Iris pigment epithelial cell (primary cell): Measurements from ENCODE around the gene SLC25A11.

Source experiments
- DNase-seq: peaks from one replicate; pipeline ENCODE4 v3.0.0-alpha.2; 2011; ENCODE audit warnings: low read depth

SLC25A11 gene

DNA sequence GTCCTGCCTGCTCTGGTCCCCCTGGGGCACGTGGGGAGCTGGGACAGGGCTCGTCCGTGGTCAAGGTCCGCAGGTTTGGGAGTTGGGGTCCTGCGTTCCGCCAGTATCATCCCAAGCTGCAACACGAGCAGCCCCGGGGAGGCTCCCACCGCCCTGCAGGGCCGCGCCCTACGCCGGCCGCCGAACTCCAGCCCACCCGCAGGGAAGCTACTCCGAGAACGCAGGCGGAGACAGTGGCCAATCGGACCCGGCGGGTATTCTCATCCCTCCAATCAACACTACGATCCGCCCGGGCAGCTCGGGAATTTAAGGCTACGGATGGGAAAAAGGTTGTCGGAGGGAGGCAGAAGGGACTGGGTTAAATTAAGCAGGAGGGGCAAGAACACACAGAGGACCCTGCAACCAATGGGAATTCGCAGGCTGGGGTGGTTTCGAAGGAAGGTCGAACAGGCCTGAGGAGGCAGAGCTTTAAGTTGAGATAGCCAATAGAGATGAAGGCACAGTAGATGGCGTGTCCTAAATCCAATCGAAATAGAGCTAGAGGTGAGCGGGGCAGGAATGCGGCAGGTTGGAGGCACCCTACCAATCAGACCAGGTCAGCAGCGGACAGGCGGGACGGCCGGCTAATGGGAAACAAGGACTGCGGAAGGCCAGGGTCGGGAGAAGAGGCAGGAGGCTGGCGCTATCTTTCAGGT is 27.1 kb upstream of the SLC25A11 start:
- peak; percentile 100 for DNase-seq

DNA sequence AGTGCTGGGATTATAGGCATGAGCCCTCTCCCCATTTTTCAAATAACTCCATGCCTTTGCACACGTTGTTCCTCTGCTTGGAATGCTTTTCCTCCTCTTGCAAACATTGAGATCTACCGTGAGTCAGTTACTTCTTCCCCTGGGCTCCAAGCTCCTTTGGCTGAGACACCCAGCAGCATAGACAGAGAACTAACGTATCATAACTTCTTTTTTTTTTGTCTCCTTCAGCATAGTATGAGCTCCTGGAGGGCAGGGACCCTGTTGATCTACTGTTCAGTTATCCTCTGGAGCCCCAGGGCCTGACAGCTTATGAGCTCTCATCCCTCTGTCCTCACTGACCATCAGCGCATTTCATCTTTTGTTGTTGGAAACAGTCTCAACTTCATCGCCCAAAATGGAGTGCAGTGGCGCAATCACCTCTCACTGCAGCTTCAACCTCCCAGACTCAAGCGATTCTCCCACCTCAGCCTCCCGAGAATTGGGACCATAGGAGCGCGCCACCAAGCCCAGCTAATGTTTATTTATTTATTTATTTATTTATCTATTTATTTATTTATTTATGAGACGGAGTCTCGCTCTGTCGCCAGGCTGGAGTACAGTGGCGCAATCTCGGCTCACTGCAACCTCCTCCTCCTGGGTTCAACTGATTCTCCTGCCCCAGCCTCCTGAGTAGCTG is 25.6 kb upstream of the SLC25A11 start:
- no peak for DNase-seq

DNA sequence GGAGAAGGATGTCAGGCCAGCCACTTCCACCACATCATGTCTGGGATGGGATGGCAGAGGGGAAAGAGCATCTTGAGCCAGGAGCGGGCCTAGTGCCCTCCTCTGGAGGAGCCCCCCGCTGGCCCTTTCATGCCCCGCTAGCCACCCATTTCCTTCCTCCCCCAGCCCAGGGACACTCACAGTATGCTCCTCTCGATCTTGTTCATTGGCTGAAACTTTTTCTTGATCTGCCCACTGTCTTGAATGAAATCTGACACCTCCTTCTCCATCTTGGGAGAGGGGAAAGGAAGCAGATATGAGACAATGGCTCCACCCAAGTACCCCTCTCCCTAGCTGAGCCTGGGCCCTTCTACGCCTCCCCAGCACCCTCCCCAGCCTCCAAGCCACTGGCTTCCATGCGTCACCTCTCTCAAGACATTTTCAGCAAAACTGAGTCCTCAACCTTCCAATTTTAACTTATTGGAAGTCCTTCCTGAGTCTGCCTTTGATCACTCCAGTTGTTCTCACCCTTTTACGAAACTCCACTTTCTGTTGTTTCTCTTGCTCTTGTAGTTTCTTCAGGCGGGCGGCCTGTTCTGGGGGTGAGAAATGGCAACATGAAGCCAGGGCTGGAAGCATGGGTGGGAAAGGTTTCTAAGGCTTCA is 20.6 kb upstream of the SLC25A11 start:
- no peak for DNase-seq

DNA sequence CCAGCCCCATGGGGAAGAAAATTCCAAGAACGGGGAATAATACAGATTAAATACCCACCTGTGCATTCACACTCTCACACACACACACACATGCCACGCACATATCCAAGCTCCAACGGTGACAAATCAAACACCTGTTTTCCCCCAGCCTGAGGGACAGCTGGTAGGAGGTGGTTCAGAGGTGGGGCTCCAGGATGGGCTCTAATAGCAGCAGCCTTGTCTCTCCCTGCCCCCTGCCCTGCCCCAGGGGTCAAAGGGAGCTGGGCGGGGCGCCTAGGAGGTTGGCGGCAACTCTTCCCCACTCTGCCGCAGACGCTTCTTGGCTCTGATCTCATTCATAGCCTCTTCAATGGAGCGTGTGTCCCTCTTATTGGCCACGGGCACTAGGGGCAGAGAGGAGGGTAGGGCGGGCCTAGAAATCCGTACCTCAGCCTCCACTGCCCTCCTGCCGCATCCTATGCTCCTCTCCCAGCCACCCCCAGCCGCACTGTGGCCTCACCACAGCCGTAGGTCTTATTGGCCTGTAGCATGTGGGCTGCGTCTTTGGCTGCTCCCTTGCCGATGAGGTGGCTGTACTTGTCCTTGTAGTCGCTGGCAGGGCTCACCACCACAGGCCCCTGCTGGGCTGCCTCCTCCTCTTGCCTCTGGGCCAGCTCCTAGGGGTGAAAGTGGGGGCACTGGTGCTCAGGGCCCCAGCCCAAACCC is 19.6 kb upstream of the SLC25A11 start:
- DNase-seq = no peak

DNA sequence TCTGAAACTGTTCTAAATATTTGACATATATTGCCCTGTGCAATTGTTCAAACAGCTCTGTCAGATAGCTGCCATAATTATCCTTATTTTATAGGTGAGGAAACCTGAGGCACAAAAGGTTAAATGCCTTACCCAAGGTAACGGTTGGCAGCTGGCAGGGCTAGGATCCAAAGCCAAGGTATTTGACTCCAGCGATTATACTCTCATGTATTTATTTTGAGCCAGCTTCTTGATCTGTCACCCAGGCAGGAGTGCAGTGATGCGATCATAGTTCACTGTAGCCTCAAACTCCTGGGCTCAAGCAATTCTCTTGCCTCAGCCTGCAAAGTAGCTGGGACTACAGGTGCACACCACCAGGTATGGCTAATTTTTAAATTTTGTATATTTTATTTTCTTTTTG is 18.3 kb upstream of the SLC25A11 start:
- no peak for DNase-seq

DNA sequence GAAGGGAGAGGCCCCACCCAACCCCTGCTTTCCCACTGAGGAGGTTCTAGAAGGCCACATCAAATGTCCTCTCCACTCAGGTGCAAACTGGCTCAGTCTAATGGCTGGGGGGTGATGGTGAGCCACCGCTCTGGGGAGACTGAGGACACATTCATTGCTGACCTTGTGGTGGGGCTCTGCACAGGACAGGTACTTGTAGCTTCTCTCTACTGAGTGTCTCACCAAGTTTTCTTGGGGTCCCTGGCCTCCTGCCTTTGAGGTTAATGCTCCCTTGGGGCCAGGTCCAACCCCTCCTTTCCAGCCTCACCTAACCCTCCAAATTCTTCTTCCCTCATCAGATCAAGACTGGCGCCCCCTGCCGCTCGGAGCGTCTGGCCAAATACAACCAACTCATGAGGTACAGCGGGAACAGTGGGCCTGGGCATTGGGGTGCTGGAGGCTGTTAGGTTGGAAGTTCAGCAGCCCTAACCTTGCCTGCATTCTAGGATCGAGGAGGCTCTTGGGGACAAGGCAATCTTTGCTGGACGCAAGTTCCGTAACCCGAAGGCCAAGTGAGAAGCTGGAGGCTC is 16.7 kb upstream of the SLC25A11 start:
- DNase-seq = no peak

DNA sequence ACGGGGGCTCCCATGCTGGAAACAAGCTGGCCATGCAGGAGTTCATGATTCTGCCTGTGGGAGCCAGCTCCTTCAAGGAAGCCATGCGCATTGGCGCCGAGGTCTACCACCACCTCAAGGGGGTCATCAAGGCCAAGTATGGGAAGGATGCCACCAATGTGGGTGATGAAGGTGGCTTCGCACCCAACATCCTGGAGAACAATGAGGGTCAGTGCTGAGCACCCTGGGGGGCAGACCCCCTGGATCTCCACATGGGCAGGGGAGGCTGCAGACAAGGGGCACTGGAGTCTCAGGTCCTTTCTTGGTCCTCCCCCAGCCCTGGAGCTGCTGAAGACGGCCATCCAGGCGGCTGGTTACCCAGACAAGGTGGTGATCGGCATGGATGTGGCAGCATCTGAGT is 15.2 kb upstream of the SLC25A11 start:
- DNase-seq = no peak

DNA sequence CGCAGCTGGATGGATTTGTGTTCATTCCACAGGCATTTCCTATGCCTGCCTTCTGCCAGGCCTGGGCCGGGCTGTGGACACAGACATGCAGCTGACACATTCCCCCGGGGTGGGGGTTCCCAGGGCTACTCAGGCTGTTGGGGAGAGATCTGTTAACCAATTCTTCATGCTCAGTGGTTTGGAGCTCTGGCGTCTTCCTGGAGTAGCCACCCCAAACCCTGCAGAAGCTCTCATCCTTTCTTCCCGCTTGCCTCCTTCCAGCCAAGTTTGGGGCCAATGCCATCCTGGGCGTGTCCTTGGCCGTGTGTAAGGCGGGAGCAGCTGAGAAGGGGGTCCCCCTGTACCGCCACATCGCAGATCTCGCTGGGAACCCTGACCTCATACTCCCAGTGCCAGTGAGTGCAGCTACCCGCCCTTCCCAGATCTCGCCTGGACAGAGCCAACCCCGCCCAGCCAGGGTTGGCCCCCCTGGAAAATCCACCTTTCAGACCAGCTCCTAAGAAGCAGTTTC is 13.7 kb upstream of the SLC25A11 start:
- DNase-seq = peak; percentile 81

DNA sequence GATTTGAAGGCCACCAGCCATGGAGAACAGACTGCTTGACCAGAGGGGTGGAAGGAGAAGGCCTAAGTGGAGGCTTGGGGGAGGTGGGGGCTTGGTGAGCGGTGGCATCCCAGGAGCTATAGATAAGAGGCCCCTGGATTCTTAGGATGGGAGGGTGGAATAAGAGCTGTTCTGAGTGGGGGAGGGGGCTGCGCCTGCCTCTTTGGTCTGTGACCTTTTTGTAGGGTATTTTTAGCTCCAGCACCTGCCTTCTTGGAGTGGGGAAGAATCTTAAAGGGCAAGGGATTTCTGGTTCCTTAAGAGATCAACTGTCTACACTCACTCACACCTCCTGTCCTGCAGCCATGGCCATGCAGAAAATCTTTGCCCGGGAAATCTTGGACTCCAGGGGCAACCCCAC is 11.6 kb upstream of the SLC25A11 start:
- DNase-seq = no peak

DNA sequence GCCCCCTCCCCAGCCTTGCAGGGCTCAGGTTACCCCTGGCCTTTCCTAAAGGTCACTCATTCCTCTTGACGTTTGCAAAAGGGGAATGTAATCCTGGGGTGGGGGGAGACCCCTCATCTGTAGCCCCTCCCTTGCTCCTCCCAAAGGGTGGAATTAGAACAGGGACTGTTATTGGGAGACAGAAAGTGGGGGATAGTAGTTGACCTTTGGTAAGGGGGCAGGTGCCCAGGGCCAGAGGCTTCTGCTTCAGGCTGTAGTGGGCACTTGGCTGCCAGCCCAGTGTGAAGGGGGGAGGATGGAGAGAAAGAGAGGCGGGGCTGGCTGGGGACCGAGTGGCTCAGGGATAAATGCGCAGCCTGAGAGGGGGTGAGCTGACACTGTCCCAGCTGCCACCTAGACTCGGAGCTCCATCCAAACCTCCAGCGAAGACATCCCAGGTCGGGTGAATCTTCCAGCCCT is 10.9 kb upstream of the SLC25A11 start, which contains the start of gene ENO3:
Gene ENO3 (plus strand): TSS at position 374 of the 459 bp plus-strand sequence. CDS start 711 bp downstream, outside the sequence.
- no peak for DNase-seq

DNA sequence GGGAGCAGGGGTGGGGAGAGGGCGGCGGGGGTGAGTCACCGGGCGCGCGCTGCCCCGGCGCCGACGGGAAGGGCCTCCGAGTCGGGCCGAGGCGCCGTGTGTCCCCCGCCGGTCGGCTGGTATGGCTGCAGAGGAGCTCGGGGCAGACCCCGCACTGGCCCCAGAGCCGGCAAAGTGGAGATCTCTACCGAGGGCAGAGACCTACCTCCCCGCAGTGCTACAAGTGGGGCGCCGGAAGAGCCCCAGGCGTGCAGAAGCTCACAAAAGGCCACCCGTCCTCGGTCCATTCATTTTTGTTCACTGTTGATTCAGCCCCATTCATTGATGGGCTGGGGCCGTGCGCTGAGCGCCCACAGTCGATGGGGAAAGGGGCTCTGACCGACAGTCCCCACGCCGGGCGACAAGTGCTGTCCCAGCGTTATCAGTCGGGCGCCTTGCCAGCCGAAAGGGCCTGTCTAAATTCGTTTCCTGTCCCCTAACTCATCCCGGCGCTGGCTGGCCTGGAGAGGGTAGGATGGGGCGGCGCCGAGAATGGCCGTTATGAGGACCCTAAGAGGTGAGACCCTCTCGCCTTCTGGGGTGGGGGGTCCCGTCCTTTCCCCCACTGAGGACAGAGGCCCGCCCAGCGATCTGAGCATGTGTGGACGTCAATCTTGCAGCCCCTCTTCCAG is 10.4 kb upstream of the SLC25A11 start:
- DNase-seq = peak; percentile 47

DNA sequence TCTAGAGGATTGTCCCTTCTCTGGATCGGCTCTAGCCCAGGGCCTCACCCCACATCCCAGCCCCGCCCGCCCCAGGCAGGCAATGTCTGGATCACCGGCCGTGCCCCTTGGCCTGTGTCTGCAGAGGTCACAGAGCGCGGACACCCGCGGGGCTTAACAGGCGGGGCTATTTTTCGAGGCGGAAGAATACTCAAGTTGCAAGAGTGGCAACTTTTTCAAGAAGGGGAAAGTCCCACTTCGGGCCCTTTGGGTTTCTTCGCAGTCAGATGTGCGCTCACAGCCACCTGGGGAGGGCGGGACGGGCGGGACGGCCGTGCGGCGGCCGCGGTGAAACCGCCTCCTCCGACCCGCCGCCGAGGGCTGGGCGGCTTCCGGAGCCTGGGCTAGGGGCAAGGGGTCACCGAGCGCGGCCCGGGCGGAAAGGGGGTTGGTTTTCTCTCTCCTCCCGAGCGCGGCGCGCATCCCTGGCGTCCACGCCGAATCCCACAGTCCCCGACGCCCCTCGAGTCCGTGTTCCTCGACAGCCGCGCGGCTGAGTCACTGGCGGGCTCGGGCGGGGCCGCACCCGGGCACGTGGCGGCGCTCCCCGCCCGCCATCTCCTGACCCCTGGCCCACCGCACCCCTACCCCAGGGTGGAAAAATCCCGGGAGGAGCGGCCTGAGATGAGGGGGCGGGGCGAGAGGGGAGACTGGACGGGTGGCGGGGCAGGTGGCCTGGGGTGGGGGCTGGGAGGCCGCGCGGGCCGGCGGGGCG is 9.7 kb upstream of the SLC25A11 start:
- DNase-seq = peak; percentile 79

DNA sequence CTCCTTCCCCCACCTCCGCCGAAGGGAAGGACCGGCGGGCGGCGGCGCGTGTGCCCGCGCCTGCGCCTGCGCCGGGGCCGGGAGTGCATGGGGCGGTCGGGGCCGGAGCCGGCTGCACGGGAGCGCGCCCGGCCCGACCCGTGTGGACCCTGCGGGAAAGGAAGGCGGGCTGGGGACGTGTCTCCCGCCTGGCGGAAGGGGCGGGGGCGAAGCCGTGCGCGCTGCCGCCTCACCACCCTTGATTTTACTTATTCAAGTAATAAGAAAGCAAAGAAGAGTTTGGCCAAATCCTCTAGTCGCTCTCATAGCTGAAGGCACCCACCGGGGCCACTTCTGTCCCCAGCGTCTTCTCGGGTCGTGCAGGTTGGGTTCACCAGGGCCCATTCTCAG is 9.1 kb upstream of the SLC25A11 start:
- peak; percentile 93 for DNase-seq

DNA sequence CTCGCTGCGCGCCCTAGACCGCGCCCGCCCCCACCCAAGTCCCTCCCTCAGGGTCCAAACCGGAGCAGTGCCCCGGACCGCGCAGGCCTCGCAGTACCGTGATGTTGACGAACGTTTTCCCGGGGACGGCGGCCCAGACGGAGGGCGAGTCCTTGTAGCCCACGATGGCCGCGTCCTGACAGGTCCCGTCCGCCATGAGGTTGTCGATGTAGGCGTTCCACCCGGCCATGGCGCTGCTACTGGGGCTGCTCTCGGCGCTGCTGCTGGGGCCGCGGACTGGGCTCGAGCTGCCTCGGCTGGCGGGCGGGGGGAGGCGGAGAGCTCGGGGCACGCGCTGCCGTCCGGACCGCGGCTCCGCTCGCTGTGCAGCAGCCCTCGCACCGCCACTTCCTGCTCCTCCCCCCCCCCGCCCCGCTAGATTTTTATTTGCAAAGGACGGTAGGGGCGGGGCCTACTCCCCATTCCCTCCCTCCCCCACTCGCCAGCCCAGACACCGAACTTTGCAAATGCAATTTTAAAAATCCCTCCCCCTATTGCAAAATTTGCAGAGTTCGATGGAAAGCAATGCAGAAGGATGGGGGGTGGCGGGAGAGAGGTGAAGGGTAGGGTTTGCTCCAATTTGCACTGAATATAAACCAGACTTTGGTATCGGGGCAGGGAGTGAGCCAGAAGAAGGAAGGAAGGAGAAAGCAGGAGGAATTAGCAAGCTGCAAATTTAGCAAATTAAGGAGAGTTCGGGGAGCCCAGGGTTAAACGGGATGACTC is 8.5 kb upstream of the SLC25A11 start, which contains the start of gene PFN1:
Gene PFN1 (minus strand): TSS at position 365 of the 765 bp plus-strand sequence. CDS start 136 bp downstream, at position 229.
- DNase-seq = peak; percentile 95

DNA sequence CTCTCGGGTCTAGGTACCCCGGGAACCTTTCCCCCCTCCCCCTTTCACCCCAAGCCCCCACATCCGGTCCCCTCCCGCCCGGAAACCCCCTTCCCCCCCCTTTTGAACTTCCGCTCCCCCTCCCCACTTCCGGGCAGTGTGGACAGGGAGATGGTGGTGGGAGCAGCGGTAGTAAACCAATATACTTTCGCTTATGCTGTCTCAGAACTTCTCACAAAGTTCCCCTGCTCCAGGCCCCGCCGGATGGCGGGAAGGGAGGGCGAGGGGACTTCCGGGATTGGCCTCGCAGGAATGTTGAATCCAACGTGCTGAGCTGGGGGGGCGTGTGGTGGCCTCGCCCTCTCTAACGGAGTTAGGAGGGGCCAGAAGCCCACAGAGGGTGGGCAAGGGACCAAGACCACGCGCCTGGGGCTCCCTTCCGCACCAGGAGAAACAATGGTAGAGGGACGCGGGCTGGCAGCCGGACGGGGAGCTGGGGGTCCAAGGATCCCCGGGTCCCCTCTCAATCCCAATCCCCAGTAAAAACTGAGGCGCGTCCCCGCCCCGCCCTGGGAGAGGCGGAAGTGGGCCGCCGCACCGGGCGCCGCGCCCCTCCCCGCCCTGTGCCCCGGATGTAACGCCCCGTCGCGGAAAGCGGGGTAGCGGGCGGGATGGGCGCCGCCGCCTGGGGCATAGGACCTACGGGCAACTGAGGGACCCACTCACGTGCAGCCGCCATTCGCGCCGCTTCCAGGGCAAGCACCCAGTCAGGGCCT is 7.7 kb upstream of the SLC25A11 start:
- DNase-seq = peak; percentile 53

DNA sequence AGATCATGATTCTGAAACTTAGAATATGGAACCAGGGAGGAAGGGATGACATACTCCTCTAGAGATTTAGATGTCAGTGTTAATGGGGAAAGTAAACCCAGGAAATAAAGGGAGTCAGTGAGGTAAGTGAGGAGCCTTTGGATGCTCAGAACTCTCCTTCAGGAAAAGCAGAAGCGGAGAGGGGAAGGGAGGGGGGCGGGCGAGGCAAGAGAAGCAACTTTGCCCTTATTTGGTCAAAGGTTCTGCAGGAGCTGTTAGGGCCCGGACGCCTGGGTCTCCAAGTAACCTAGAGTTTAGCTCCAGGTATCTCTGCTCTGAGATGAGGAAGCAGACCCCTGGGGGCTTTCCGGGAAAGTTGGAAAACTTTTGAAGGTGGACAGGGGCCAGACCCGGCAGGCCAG is 7.2 kb upstream of the SLC25A11 start:
- DNase-seq = no peak

DNA sequence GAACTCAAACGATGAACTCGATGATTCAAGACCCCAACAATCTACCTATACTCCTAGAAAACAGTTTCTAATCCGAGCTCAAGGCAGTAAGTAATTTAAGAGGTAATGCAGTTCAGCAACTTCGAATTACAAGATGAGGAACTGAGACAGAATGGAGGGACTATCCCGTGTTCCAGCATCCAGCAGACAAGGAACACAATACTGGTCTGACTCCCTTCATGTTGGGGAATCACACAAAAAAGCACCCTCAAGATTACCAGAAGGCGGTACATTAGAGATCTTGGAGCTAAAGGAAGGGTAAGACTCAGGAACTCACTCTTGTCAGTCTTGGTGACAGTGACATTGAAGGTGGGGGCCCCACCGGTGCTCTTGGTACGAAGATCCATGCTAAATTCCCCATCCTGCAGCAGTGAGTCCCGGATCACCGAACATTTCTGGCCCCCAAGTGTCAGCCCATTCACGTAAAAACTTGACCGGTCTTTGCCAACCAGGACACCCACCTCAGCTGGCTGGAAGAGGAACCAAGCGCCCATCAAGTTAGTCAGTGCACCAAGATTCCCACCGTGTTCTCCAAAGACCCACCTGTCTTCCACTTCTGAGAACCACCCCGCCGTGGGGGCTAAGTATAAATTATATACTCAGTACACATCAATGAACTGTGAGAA is 6.6 kb upstream of the SLC25A11 start:
- no peak for DNase-seq

DNA sequence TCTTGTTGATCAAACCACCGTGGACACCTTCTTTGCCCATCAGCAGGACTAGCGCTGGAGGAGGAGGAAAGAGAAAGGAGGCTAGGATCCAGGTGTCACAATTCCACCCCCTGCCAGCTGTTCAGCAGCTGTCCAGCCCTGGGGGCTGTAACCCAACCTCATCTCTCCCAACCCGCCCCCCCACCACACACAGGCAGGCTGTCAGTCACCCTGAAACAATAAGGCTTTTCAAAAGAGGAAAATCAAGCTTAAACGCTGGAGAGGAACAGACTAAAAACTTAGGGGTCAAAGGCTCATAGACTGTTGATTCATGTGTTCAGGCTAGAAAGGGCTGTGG is 6.1 kb upstream of the SLC25A11 start:
- no peak for DNase-seq
